Measurements from ENCODE around the gene MMP8.

MMP8 gene, protein sequence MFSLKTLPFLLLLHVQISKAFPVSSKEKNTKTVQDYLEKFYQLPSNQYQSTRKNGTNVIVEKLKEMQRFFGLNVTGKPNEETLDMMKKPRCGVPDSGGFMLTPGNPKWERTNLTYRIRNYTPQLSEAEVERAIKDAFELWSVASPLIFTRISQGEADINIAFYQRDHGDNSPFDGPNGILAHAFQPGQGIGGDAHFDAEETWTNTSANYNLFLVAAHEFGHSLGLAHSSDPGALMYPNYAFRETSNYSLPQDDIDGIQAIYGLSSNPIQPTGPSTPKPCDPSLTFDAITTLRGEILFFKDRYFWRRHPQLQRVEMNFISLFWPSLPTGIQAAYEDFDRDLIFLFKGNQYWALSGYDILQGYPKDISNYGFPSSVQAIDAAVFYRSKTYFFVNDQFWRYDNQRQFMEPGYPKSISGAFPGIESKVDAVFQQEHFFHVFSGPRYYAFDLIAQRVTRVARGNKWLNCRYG

DNA sequence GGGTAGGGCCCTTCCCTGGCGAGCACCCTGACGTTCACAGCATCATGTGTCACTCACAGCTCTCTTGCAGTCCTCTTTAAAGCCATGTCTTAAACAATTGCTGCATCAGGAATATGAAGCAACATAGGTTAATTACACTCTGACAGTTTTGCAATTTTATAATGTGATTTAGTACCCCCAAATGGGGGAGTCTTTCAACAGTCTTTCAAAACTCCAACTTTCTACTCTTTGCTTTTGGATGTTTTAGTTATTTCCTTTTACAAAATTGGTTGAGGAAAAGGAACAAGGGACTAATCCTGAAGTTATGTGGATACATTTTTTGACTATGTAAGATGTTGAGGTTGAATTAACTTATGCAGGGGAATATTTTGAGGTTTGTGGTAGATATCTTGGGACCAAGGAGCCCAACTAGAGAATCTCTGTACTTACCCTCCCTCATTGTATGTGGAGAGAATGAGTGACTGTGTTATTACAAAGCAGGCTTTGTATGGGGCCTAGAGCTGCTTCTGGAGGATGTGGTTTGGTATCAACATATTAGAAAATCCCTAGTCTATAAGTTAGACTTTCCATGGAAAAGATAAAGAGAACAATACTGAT lies at the start of gene MMP8:
Gene MMP8 (minus strand): TSS at position 51 of the 597 bp plus-strand sequence. CDS start 99 bp downstream, outside the sequence.
- Histone ChIP-seq H3K36me3 (ENCODE audit: control insufficient read depth, low read depth, low read length) (no peaks in the 10 kb centered on the region), H3K9ac (ENCODE audit: low read length) (no peak within 1 kb of the TSS), H3K27me3 (ENCODE audit: control insufficient read depth, insufficient read depth, low read length) (no peaks in the 10 kb centered on the region), H3K4me1 (ENCODE audit: control insufficient read depth, low read depth, low read length) (no peaks in the 10 kb centered on the region), H3K4me3 (ENCODE audit: low read length) (no peak within 1 kb of the TSS), H3K27ac (ENCODE audit: low read length) (no peak within 1 kb of the TSS), H3K9me3 (ENCODE audit: control insufficient read depth, low read depth, low read length) (no peaks in the 10 kb centered on the region)

DNA sequence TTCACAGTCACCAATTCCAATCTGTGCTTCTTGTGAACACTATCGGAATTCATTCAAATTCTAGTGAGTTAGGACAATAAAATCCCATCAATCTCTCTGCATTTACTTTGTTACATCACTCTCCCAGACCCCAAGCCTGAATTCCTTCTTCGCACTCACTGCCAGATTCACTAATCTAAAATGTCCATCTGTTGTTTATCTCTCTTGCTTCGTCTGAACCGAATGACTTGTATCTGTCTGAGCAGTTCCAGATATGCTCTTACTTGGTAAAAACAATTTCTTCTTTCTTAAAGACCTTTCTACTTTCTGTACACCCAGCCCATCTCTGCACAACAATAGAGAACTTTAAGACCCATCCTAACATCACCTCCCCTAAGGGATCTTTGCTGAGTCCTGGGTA lies 48.6 kb upstream of the MMP8 start:
- no peak overlapping the region for H3K4me3 ChIP-seq (ENCODE audit: low read length)
- no peaks in the 10 kb centered on the region for H3K36me3 ChIP-seq (ENCODE audit: control insufficient read depth, low read depth, low read length)
- H3K27ac ChIP-seq (ENCODE audit: low read length): no peak overlapping the region
- no peaks in the 10 kb centered on the region for H3K9me3 ChIP-seq (ENCODE audit: control insufficient read depth, low read depth, low read length)
- no peaks in the 10 kb centered on the region for H3K27me3 ChIP-seq (ENCODE audit: control insufficient read depth, insufficient read depth, low read length)
- peaks cover 3% of the 10 kb centered on the region for H3K4me1 ChIP-seq (ENCODE audit: control insufficient read depth, low read depth, low read length)
- H3K9ac ChIP-seq (ENCODE audit: low read length): no peak overlapping the region

DNA sequence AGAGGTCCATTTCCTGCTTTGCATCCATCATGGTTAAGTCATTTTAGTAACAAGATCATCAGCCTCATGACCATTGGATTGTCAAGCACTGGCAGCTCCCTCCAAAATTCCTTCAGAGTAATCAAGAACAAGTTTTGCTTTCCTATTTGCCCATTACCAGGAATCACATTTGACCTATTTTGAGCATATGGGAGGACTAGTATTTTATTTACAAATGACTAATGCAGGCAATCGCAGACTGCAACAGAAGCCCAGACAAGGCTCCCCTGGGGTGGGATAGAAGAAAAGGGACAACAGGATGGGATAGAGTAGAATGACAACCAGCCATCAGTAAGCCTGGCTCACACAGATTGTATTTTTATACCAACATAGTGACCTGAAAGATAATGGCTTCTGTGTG lies 46.6 kb upstream of the MMP8 start:
- H3K4me1 ChIP-seq (ENCODE audit: control insufficient read depth, low read depth, low read length): peaks cover 3% of the 10 kb centered on the region
- H3K27me3 ChIP-seq (ENCODE audit: control insufficient read depth, insufficient read depth, low read length): no peaks in the 10 kb centered on the region
- no peak overlapping the region for H3K9ac ChIP-seq (ENCODE audit: low read length)
- no peak overlapping the region for H3K27ac ChIP-seq (ENCODE audit: low read length)
- H3K4me3 ChIP-seq (ENCODE audit: low read length): no peak overlapping the region
- no peaks in the 10 kb centered on the region for H3K36me3 ChIP-seq (ENCODE audit: control insufficient read depth, low read depth, low read length)
- no peaks in the 10 kb centered on the region for H3K9me3 ChIP-seq (ENCODE audit: control insufficient read depth, low read depth, low read length)

DNA sequence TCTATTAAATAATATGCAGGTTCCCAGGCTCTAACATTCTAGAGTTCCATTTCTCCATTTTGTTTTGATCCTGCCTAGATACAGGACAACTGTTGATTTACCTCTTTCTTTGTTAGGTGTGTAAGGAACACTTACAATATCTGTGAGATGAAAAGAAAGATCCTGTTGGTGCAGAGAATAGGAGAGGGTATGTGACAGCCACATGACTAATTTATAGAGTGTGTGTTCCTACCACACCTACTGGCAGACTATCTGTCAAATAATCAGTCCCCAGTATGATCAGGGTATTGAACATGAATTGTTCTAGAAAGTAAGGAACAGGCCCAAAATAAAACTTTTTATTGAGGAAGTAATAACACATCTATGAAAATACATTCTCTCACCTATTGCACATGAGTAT lies 45.4 kb upstream of the MMP8 start:
- Histone ChIP-seq H3K9me3 (ENCODE audit: control insufficient read depth, low read depth, low read length) (no peaks in the 10 kb centered on the region), H3K4me3 (ENCODE audit: low read length) (no peak overlapping the region), H3K4me1 (ENCODE audit: control insufficient read depth, low read depth, low read length) (peaks cover 3% of the 10 kb centered on the region), H3K36me3 (ENCODE audit: control insufficient read depth, low read depth, low read length) (no peaks in the 10 kb centered on the region), H3K27ac (ENCODE audit: low read length) (no peak overlapping the region), H3K27me3 (ENCODE audit: control insufficient read depth, insufficient read depth, low read length) (no peaks in the 10 kb centered on the region), H3K9ac (ENCODE audit: low read length) (no peak overlapping the region)

DNA sequence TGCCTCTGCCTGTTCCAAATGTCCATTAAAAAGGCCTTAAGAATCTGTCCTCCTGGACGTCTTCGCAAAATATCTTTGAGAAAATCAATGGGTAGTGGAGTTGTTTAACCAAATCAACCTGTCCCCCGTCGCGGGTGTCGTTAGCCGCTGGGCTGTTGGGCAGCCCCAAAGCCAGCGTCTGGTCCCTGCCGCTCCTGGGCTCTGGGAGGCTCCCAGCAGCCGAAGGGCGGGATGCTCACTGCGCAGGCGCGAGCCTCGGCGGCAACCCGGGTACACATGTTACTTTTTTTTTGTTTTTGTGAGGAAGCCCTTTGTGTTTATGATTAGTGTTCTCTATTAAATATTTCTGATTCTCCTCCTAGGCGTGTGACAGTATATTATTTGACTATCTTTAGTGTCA lies 43.0 kb upstream of the MMP8 start:
- peaks cover 3% of the 10 kb centered on the region for H3K4me1 ChIP-seq (ENCODE audit: control insufficient read depth, low read depth, low read length)
- H3K27ac ChIP-seq (ENCODE audit: low read length): no peak overlapping the region
- H3K9ac ChIP-seq (ENCODE audit: low read length): no peak overlapping the region
- no peaks in the 10 kb centered on the region for H3K9me3 ChIP-seq (ENCODE audit: control insufficient read depth, low read depth, low read length)
- H3K27me3 ChIP-seq (ENCODE audit: control insufficient read depth, insufficient read depth, low read length): no peaks in the 10 kb centered on the region
- H3K4me3 ChIP-seq (ENCODE audit: low read length): no peak overlapping the region
- H3K36me3 ChIP-seq (ENCODE audit: control insufficient read depth, low read depth, low read length): no peaks in the 10 kb centered on the region

DNA sequence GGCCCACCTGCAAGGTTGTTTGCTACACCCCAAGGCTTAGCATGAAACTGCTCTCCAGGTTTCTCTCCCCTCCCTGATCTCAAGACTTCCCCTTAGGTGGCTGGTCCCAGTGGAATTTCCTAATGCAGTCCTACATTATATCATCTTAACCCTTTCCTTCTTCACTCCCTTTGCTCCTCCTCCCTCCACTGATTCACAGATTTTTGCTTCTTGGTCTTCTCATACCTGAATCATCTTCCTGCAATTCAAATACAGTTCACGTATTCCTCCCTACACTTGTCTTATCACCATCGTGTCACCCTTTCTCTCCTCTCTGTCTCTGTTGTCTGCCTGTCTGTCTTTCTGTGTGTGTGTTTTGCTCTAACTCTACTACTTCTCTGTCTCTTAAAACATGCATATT lies 38.7 kb upstream of the MMP8 start:
- Histone ChIP-seq H3K9ac (ENCODE audit: low read length) (no peak overlapping the region), H3K27ac (ENCODE audit: low read length) (no peak overlapping the region), H3K4me1 (ENCODE audit: control insufficient read depth, low read depth, low read length) (peaks cover 6% of the 10 kb centered on the region), H3K4me3 (ENCODE audit: low read length) (no peak overlapping the region), H3K27me3 (ENCODE audit: control insufficient read depth, insufficient read depth, low read length) (no peaks in the 10 kb centered on the region), H3K36me3 (ENCODE audit: control insufficient read depth, low read depth, low read length) (no peaks in the 10 kb centered on the region), H3K9me3 (ENCODE audit: control insufficient read depth, low read depth, low read length) (no peaks in the 10 kb centered on the region)

DNA sequence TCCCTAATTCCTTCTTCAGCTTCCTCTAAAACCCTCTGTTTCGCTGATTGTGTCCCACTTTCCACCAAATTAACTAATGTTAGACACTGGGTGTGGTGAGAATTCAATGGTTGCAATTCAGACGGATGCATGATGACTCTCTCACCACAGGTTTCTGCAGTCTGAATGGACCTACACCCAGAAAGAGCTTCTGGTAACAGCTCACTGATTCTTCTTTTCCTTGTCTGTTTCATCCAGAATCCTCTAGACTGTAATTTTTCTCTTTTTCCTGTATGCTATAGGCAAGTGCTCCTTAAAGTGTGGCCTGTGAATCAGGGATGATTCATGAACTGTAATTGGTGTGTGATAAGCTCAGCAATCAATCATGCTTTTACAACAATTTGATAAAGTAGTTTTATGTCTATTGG lies 37.6 kb upstream of the MMP8 start:
- H3K4me1 ChIP-seq (ENCODE audit: control insufficient read depth, low read depth, low read length): peaks cover 6% of the 10 kb centered on the region
- H3K36me3 ChIP-seq (ENCODE audit: control insufficient read depth, low read depth, low read length): no peaks in the 10 kb centered on the region
- H3K9me3 ChIP-seq (ENCODE audit: control insufficient read depth, low read depth, low read length): no peaks in the 10 kb centered on the region
- no peak overlapping the region for H3K4me3 ChIP-seq (ENCODE audit: low read length)
- H3K27me3 ChIP-seq (ENCODE audit: control insufficient read depth, insufficient read depth, low read length): no peaks in the 10 kb centered on the region
- no peak overlapping the region for H3K27ac ChIP-seq (ENCODE audit: low read length)
- H3K9ac ChIP-seq (ENCODE audit: low read length): no peak overlapping the region

DNA sequence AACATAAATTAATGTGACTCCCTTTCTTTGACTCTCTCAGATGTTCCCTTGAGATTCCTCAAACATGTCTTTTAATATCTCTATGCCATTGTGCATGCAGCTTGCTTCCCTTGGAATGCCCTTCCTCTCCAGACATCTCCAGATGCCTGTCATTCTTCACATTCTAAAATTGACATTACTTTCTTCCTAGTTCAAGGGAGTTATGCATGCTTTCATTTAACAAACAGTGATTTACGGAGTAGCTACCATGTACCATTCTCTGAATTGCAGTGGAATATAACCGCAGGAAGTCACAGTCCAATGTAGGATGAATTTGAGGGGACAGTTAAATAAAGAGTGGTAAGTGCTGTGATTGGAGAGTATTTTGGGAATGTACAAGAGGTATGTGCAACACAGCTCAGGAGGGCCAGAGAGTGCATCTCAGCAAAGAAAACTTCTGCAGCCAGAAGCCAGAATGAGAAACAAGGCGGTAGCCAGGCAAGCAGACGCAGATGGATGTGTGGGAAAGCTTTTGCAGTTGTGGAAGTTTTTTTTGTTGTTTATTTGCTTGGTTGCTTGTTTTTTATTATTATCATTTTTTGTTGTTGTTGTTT lies 37.0 kb upstream of the MMP8 start:
- Histone ChIP-seq H3K4me3 (ENCODE audit: low read length) (no peak overlapping the region), H3K27me3 (ENCODE audit: control insufficient read depth, insufficient read depth, low read length) (no peaks in the 10 kb centered on the region), H3K9ac (ENCODE audit: low read length) (no peak overlapping the region), H3K27ac (ENCODE audit: low read length) (no peak overlapping the region), H3K36me3 (ENCODE audit: control insufficient read depth, low read depth, low read length) (no peaks in the 10 kb centered on the region), H3K4me1 (ENCODE audit: control insufficient read depth, low read depth, low read length) (peaks cover 6% of the 10 kb centered on the region), H3K9me3 (ENCODE audit: control insufficient read depth, low read depth, low read length) (no peaks in the 10 kb centered on the region)

DNA sequence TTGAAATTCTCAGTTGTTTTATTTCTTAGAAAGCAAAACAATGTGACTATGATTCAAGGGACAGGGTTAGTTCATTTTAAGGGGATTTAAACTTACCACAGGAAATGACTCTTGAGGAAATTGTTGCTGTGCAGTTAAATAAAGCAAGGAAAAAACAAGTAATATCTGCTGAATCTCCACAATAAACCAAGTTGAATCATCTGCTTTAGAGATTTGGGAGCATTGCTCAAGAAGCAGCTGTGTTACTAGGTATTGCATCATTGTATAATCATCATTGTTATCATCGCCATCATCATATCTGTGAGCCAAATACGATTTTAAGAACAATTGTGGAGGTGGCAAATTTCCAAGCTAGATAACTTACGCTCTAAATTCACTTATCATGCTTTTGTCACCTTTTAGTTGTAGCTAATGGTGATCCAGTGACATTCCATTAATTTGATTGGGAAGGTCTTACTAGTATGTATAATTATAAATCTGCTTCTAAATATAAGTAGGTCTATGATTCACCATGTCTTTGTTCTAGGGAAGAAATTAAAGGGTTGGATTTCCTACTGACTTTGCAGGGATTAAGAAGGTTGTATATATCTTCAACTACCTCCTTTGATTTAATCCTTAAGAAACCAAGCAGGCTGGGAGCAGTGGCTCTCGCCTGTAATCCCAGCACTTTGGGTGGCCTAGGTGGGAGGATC lies 35.7 kb upstream of the MMP8 start:
- no peak overlapping the region for H3K27ac ChIP-seq (ENCODE audit: low read length)

DNA sequence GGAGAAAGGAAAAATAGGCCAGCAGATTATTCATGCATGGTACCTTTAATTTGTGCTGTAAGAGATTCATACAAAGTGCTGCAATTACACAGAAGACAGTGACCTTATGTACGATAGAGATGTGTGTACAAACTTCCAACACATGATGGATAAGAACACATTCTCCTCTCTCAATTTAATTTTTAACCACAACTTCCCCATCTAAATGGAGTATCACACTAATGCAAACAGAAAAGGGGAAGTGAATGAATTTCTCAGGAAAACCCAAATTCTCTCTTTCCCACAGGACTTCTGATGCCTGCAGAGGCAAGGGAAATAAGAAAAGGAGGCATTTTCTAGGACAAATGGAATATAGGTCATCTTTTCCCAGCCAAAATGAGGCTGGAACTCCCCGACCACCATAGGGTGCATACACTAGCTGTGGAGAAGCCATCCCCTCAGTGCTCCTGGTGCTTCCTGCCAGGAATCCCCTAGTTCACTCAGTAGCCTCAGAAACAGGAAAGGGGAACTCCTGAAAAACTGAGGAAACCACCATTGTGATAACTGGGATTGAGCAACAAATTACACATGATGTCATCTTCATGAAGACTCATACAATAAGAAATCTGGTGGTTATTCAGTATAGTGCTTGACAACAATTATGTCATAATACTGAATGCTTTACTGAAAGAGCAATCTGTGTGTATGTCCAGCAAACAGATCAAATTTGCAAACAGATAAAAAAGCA lies 33.2 kb upstream of the MMP8 start:
- Histone ChIP-seq H3K4me1 (ENCODE audit: control insufficient read depth, low read depth, low read length) (peaks cover 6% of the 10 kb centered on the region), H3K9me3 (ENCODE audit: control insufficient read depth, low read depth, low read length) (no peaks in the 10 kb centered on the region)

More for the DNA sequence above, 35.7 kb upstream of the MMP8 start:
- Histone ChIP-seq H3K4me3 (ENCODE audit: low read length) (no peak overlapping the region), H3K27me3 (ENCODE audit: control insufficient read depth, insufficient read depth, low read length) (no peaks in the 10 kb centered on the region), H3K9me3 (ENCODE audit: control insufficient read depth, low read depth, low read length) (no peaks in the 10 kb centered on the region), H3K9ac (ENCODE audit: low read length) (no peak overlapping the region), H3K36me3 (ENCODE audit: control insufficient read depth, low read depth, low read length) (no peaks in the 10 kb centered on the region), H3K4me1 (ENCODE audit: control insufficient read depth, low read depth, low read length) (peaks cover 6% of the 10 kb centered on the region)

DNA sequence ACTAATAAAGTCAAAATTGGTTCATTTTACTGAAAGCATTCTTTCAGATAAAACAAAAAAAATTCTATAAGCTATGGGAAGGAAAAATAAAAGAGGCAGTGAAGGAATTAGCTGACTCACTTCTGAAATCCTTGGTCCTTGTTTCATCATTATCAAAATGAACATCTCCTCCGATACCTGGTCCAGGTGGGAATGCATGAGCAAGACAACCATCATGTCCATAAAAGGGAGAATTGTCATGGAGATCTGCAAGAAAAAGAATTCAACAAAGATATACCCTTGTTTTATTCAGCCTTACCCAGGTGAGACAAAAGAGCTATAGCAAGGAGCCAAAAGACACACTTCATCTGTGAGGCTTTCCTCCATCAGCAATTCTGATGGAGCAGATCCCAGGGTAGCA lies 28.5 kb upstream of the MMP8 start:
- Histone ChIP-seq H3K4me1 (ENCODE audit: control insufficient read depth, low read depth, low read length) (peaks cover 11% of the 10 kb centered on the region), H3K27me3 (ENCODE audit: control insufficient read depth, insufficient read depth, low read length) (no peaks in the 10 kb centered on the region), H3K4me3 (ENCODE audit: low read length) (no peak overlapping the region), H3K9me3 (ENCODE audit: control insufficient read depth, low read depth, low read length) (no peaks in the 10 kb centered on the region), H3K9ac (ENCODE audit: low read length) (no peak overlapping the region), H3K27ac (ENCODE audit: low read length) (no peak overlapping the region), H3K36me3 (ENCODE audit: control insufficient read depth, low read depth, low read length) (no peaks in the 10 kb centered on the region)

More for the DNA sequence above, 33.2 kb upstream of the MMP8 start:
- H3K27ac ChIP-seq (ENCODE audit: low read length): no peak overlapping the region
- H3K4me3 ChIP-seq (ENCODE audit: low read length): no peak overlapping the region
- H3K27me3 ChIP-seq (ENCODE audit: control insufficient read depth, insufficient read depth, low read length): no peaks in the 10 kb centered on the region
- no peaks in the 10 kb centered on the region for H3K36me3 ChIP-seq (ENCODE audit: control insufficient read depth, low read depth, low read length)
- no peak overlapping the region for H3K9ac ChIP-seq (ENCODE audit: low read length)
